ENCODE measurements around the gene DET1.
"Not testable (repeated sequence)": the region's sequence is repeated elsewhere in the genome, so short reads cannot be mapped to it uniquely, and the experiment has no call there.

DET1 gene

DNA sequence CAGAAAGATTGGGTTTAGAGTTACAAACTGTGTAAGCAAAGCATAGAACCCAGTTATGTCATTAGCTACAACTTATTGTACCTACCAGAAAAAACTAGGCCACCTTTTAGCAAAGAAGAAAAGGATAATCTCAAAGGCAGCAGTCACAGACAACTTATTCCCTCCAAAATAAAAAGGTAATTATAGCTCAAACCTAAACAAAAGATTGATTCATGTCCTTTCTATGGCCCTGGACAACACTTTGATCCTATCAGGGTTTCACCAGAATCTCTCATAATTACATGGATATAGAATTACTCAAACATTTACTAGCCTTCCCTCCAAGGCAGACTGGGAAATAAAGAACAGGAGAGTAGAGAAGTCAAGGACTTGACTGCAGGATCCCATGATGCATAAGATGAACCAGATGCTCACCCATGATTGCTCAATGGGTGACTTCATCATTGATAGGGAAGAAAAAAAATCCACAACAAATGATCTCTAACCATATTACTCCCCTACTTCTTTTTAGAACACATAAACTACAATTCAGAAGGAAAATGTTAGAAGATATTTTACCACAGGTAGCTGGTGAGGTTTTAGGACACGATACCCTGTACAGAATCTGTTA lies 17.4 kb downstream of the DET1 start:
- TF ChIP-seq CTCF (IDR thresholded peaks at IDR 0.05; ENCODE audit: low read depth, low read length): no peak
- in situ Hi-C loops (cut with HindIII; ENCODE audit: low sequenced_read_pairs): no loop called here
- DNase-seq (ENCODE audit: low read depth, low spot score): no peak
- H3K4me3 ChIP-seq (ENCODE audit: low read depth, low read length): no peak overlapping the region

- DNase-seq (ENCODE audit: low read depth, low spot score): no peak
- no peak for TF ChIP-seq CTCF (IDR thresholded peaks at IDR 0.05; ENCODE audit: low read depth, low read length)
- H3K4me3 ChIP-seq (ENCODE audit: low read depth, low read length): no peak overlapping the region
- in situ Hi-C loops (cut with HindIII; ENCODE audit: low sequenced_read_pairs): no loop called here
These were observed 20.1 kb downstream of the DET1 start for GRCh38 chr15:88526247-88526879.

- H3K4me3 ChIP-seq (ENCODE audit: low read depth, low read length): no peak overlapping the region
- in situ Hi-C loops (cut with HindIII; ENCODE audit: low sequenced_read_pairs): no loop called here
- DNase-seq (ENCODE audit: low read depth, low spot score): no peak
- no peak for TF ChIP-seq CTCF (IDR thresholded peaks at IDR 0.05; ENCODE audit: low read depth, low read length)
These were observed 21.1 kb downstream of the DET1 start for GRCh38 chr15:88525418-88525817.

GRCh38 chr15:88524094-88524493 lies 22.4 kb downstream of the DET1 start:
- DNase-seq (ENCODE audit: low read depth, low spot score); in situ Hi-C loops (cut with HindIII; ENCODE audit: low sequenced_read_pairs); H3K4me3 ChIP-seq (ENCODE audit: low read depth, low read length): not testable (repeated sequence)

- H3K4me3 ChIP-seq (ENCODE audit: low read depth, low read length): no peak overlapping the region
- TF ChIP-seq CTCF (IDR thresholded peaks at IDR 0.05; ENCODE audit: low read depth, low read length): no peak
- no peak for DNase-seq (ENCODE audit: low read depth, low spot score)
- in situ Hi-C loops (cut with HindIII; ENCODE audit: low sequenced_read_pairs): no loop called here
These were observed 27.6 kb downstream of the DET1 start for GRCh38 chr15:88518903-88519302.

- in situ Hi-C loops (cut with HindIII; ENCODE audit: low sequenced_read_pairs): no loop called here
- no peak for TF ChIP-seq CTCF (IDR thresholded peaks at IDR 0.05; ENCODE audit: low read depth, low read length)
- H3K4me3 ChIP-seq (ENCODE audit: low read depth, low read length): no peak overlapping the region
- DNase-seq (ENCODE audit: low read depth, low spot score): peak; percentile 23
These were observed 33.3 kb downstream of the DET1 start for GRCh38 chr15:88513195-88513594.

DNA sequence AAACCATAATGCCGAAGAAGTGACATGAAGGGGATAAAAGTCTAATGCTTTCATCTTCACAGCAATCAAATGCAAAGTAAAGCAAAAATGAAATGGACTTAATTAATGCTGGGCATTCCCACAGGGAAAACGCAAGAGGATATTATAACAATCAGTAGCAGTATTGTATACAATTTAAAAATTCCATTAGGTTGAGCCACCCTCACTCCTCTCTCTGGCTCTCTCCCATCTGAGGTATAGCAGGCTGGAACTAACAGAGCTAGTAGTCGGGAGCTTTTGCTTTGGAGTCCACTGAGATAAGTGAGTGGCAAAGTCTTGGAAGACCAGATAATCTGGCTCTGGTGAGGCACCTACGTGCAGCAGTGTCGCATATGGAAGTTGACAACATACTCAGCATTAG lies 33.9 kb downstream of the DET1 start:
- TF ChIP-seq CTCF (IDR thresholded peaks at IDR 0.05; ENCODE audit: low read depth, low read length): no peak
- in situ Hi-C loops (cut with HindIII; ENCODE audit: low sequenced_read_pairs): no loop called here
- H3K4me3 ChIP-seq (ENCODE audit: low read depth, low read length): no peak overlapping the region
- DNase-seq (ENCODE audit: low read depth, low spot score): no peak

Measured in astrocyte of the spinal cord (primary cell).